Measurements from ENCODE around the gene XKR7. TPM values are rescaled to one million over a fixed set of nuclear protein-coding genes. Genes with fewer than 3 reads are reported as not detected.

The XKR7 gene
- total and polyA plus RNA-seq, 8 donors: under 0.01 to 0.58 (median 0.21) TPM; not detected in 4

DNA sequence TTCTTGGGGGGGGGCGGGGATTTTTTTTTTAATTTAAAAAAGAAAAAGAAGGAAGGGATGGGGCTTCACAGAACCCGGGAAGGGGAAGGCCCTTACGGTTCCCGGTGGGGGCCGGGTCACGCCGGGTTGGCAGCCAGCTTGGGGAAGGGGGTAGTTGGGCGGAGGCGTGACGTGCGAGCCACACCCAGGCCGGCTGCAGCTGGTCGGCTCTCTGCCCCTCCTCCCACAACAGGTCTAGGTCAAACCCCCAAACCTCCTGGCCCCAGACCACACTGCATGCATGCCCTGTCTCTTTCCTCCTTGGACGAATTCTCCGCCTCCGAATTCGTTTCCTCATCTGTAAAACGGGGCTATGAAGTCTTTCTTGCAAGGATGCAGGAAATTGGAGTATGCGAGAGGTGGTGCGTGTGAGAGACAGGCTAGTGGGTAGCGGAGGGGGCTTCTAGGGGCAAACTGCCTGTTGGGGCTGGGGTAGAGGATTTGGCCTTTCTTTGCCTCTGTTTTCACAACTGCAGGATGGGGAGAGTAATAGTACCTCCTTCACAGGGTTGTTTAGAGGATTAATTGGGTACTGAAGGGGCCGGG lies 84.9 kb downstream of the XKR7 start:
- Histone ChIP-seq H3K4me1 (peaks cover 9 to 24% (median 14%) of the 10 kb centered on the region in 4 donors), H3K4me3 (peak overlapping the region; percentile 17 to 47 (median 40)), H3K36me3 (no peaks in the 10 kb centered on the region), H3K27ac (peak overlapping the region in 3 of 5 donors; percentile 67 to 87 (median 85)), H3K9me3 (no peaks in the 10 kb centered on the region), H3K27me3 (peaks cover 15 to 82% (median 40%) of the 10 kb centered on the region in 3 donors)
- intact Hi-C loops (cut with DNase I; ENCODE audit: low total_unique reads): no loop called here
- TF ChIP-seq, protein P1, sequence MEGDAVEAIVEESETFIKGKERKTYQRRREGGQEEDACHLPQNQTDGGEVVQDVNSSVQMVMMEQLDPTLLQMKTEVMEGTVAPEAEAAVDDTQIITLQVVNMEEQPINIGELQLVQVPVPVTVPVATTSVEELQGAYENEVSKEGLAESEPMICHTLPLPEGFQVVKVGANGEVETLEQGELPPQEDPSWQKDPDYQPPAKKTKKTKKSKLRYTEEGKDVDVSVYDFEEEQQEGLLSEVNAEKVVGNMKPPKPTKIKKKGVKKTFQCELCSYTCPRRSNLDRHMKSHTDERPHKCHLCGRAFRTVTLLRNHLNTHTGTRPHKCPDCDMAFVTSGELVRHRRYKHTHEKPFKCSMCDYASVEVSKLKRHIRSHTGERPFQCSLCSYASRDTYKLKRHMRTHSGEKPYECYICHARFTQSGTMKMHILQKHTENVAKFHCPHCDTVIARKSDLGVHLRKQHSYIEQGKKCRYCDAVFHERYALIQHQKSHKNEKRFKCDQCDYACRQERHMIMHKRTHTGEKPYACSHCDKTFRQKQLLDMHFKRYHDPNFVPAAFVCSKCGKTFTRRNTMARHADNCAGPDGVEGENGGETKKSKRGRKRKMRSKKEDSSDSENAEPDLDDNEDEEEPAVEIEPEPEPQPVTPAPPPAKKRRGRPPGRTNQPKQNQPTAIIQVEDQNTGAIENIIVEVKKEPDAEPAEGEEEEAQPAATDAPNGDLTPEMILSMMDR (IDR thresholded peaks at IDR 0.05): no peak
- no peak for TF ChIP-seq EP300 (IDR thresholded peaks at IDR 0.05)
- no peak for TF ChIP-seq POLR2A (IDR thresholded peaks at IDR 0.05)
- no peak for TF ChIP-seq POLR2AphosphoS5 (IDR thresholded peaks at IDR 0.05)
- DNase-seq: peak; percentile 49 to 57
- WGBS, 5 donors: 13 to 23% (median 17%) methylated on average over 21 to 22 of the region's 22 CpGs

Small RNA genes lying within 50 kb of the gene (small RNA-seq; reads per million reads assigned to genes)
- gene RNA5SP481 (0 to 0.61 (median 0.33) reads per million in 4 donors), gene RNA5SP482 (0 to 0.62 (median 0.57) reads per million in 4 donors)

Other genes starting within 250 kb of the XKR7 start
- 100 to 1,000 TPM in 2 of 5 donors, 10 to 100 TPM in 3; 61.7 to 210 (median 68.7) TPM for gene BCL2L1, start 245.3 kb upstream of the XKR7 start, total RNA-seq
- 10 to 100 TPM; 47.1 to 88.2 (median 73.0) TPM for gene BCL2L1, start 245.3 kb upstream of the XKR7 start, polyA plus RNA-seq
- 10 to 100 TPM in 1 of 5 donors, 1 to 10 TPM in 4; 5.3 to 11.4 (median 7.6) TPM for gene TPX2, start 228.9 kb upstream of the XKR7 start, total RNA-seq
- gene TPX2, start 228.9 kb upstream of the XKR7 start, polyA plus RNA-seq: 1 to 10 TPM; 1.7 to 7.1 (median 3.3) TPM
- gene MYLK2, start 148.8 kb upstream of the XKR7 start, total RNA-seq: under 1 TPM in 2 of 5 donors, not detected in 3; 0.37 to 0.45 TPM
- under 1 TPM; 0.19 to 0.43 (median 0.31) TPM for gene MYLK2, start 148.8 kb upstream of the XKR7 start, polyA plus RNA-seq
- gene FOXS1, start 122.5 kb upstream of the XKR7 start, total RNA-seq: 1 to 10 TPM in 1 of 5 donors, not detected in 4; 1.1 TPM
- gene FOXS1, start 122.5 kb upstream of the XKR7 start, polyA plus RNA-seq: under 1 TPM in 2 of 3 donors, not detected in 1; 0.43 to 0.44 TPM
- 1 to 10 TPM in 1 of 5 donors, under 1 TPM in 1, not detected in 3; 0.45 to 3.9 TPM for gene DUSP15, start 97.6 kb upstream of the XKR7 start, total RNA-seq
- gene DUSP15, start 97.6 kb upstream of the XKR7 start, polyA plus RNA-seq: 1 to 10 TPM; 2.1 to 4.7 (median 2.9) TPM
- gene TTLL9, start 97.5 kb upstream of the XKR7 start, total RNA-seq: under 1 TPM in 2 of 5 donors, not detected in 3; 0.18 to 0.43 TPM
- gene TTLL9, start 97.5 kb upstream of the XKR7 start, polyA plus RNA-seq: under 1 TPM in 1 of 3 donors, not detected in 2; 0.15 TPM
- gene PDRG1, start 16.1 kb upstream of the XKR7 start, total RNA-seq: 1 to 10 TPM in 3 of 5 donors, under 1 TPM in 1, not detected in 1; 0.58 to 2.8 (median 1.7) TPM
- 10 to 100 TPM; 14.0 to 18.6 (median 14.1) TPM for gene PDRG1, start 16.1 kb upstream of the XKR7 start, polyA plus RNA-seq
- gene CCM2L, start 42.3 kb downstream of the XKR7 start, total RNA-seq: 1 to 10 TPM in 1 of 5 donors, under 1 TPM in 2, not detected in 2; 0.45 to 4.4 (median 0.72) TPM
- gene CCM2L, start 42.3 kb downstream of the XKR7 start, polyA plus RNA-seq: 1 to 10 TPM; 1.9 to 2.7 (median 2.3) TPM
- 1 to 10 TPM in 4 of 5 donors, not detected in 1; 1.3 to 6.8 (median 3.3) TPM for gene HCK, start 84.1 kb downstream of the XKR7 start, total RNA-seq
- 10 to 100 TPM in 2 of 3 donors, 1 to 10 TPM in 1; 4.4 to 14.7 (median 10.4) TPM for gene HCK, start 84.1 kb downstream of the XKR7 start, polyA plus RNA-seq
- gene TM9SF4, start 141.6 kb downstream of the XKR7 start, total RNA-seq: 10 to 100 TPM; 20.6 to 50.8 (median 27.7) TPM
- 10 to 100 TPM in 2 of 3 donors, 1 to 10 TPM in 1; 6.7 to 22.5 (median 13.1) TPM for gene TM9SF4, start 141.6 kb downstream of the XKR7 start, polyA plus RNA-seq
- 10 to 100 TPM in 2 of 5 donors, 1 to 10 TPM in 3; 1.8 to 20.0 (median 7.2) TPM for gene PLAGL2, start 239.6 kb downstream of the XKR7 start, total RNA-seq
- 1 to 10 TPM; 2.6 to 3.1 (median 3.1) TPM for gene PLAGL2, start 239.6 kb downstream of the XKR7 start, polyA plus RNA-seq
- gene POFUT1, start 239.7 kb downstream of the XKR7 start, total RNA-seq: 10 to 100 TPM in 4 of 5 donors, 1 to 10 TPM in 1; 2.3 to 33.8 (median 15.6) TPM
- gene POFUT1, start 239.7 kb downstream of the XKR7 start, polyA plus RNA-seq: 1 to 10 TPM; 4.9 to 8.2 (median 7.8) TPM